GM21390 (cell line): ENCODE results near the gene KRT81.
"Not testable (repeated sequence)": the region's sequence is repeated elsewhere in the genome, so short reads cannot be mapped to it uniquely, and the experiment has no call there.

Source experiments
- ATAC-seq: cut with Tn5 transposase; IDR thresholded peaks from one replicate; pipeline ENCODE4 v1.9.1; 2021; ENCODE audit not compliant: unreplicated experiment

Gene KRT81

GRCh38 chr12:52300796-52301691, 9.7 kb upstream of the KRT81 start:
- no peak for ATAC-seq

- ATAC-seq = no peak
Measured at GRCh38 chr12:52298677-52299190, 7.4 kb upstream of the KRT81 start.

- no peak for ATAC-seq
Measured at GRCh38 chr12:52296572-52297215, 5.4 kb upstream of the KRT81 start.

DNA sequence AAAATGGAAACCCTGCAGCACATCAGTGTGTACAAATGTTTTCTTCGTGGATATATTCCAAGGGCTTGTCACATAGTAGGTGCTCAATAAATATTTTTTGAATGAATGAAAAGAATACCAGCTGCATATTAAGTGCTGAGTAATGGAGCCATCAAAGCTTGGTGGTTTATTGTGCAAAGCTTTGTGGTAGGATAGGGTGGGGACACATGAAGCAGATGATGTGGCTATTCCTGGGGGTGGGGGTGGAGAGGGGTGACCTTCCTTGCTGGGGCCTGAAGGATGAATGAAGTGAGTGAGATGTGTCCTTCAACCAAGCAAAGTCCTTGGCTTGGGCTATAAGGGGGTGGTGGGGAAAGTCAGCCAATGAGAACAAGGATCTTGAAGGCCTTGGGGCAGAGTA, 4.3 kb upstream of the KRT81 start:
- ATAC-seq = no peak

DNA sequence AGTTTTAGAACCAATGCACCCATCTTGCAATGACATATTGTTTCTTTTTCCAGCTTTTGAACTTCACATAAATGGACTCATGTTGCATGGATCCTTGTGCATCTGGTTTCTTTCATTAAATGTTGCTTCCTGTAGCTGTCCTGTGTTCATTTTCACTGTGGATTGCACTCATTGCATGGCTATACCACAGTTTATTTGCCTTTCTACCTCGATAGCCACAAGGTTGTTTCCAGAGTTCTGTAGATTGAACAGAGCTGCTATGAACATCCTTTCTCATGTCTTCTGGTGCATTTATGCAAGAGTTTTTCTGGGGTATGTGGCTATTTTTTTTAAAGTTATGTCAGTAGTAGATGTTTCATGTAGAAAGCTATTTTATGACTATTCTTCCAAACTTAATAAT, 3.5 kb upstream of the KRT81 start:
- no peak for ATAC-seq

DNA sequence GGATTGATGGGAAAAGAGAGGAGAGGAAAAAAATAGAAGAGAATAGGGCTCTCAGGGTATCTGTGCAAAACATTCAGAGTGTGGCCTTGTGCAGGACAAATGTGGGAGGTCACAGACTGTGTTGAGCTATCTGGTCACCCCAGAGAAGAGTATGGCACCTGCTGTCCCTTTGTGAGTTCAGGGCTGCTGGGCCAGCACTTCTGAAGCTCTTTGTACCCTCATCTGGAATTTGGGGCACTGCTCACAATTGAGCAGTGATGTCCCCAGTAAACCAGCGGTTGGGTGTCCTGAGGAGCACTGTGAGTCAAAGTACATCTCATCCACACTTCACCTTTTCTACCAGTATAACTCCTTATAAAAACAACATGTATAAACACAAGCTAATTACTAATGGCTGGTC, 2.6 kb upstream of the KRT81 start:
- ATAC-seq = no peak

DNA sequence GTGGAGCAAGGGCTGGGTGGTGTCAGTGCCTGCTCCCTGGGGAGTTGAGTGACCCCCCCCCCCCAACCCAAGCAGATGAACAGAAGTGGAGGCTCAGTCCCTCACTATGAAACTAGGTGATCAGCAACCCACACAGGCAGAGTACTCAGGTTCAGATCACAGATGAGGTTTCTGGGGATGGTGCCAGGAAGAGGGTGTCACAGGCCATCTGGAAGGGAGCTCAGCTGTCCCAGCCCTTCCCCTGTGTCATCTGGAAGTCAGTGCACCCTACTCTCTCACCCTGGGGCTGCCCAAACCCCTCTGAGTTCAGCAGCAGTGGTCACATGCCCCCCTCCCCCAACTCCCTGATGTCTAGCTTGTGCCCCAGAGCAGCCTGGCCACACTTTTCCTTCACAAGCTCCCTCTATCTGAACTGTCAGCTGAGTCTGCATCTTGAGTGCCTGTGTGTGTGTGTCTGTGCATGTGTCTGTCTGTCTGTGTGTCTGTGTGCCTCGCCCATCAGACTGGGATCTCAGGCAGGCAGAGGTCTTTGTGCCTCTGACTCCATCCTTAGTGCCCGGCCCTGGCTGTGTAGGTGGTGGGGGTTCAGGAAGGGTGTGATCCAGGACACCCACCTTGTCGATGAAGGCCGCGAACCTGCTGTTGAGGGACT, 725 bp downstream of the KRT81 start:
- ATAC-seq = not testable (repeated sequence)

DNA sequence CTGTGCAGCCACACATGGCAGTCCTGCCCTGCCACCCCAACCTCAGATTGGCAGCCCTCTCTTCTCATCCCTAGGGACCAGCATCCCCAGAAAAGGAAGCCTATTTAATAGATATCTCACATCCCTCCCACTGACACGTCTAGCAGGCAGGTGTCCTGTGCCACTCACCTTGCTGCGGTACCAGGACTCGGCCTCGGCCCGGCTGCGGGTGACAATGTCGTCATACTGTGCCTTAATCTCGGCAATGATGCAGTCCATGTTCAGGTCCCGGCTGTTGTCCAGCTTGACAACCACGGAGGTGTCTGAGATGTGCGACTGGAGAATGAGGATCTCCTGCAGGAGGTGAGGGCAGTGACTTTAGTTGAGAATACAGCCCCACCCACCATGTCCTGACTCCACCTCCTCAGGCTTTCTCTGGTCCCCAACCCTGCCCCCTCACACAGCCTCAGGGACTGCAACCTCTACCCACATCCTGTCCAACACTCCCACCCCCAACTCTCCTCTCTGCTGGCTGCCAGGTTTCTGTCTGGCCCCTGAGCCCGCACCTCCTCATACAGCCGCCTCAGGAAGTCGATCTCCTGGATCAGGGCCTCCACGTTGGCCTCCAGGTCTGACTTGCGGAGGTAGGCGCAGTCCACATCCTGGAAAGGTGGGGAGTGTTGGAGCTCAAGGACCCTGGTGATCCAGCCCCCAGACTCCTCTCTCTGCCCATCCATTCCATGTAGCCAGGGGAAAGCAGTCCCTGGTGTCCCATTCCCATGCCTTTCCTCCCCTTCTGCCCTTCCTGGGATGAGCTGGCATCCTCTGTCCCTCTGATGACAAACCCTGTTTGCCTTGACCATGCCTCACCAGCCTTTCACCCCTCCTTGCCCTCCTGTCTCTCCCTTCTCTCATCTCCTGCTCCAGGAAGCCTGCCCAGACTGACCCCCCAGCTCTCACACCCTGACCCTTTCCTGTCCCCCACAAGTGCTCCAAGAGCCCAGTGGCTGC, 3.2 kb downstream of the KRT81 start:
- ATAC-seq = peak; percentile 93

GRCh38 chr12:52286857-52287785, 4.2 kb downstream of the KRT81 start:
- ATAC-seq = not testable (repeated sequence)

DNA sequence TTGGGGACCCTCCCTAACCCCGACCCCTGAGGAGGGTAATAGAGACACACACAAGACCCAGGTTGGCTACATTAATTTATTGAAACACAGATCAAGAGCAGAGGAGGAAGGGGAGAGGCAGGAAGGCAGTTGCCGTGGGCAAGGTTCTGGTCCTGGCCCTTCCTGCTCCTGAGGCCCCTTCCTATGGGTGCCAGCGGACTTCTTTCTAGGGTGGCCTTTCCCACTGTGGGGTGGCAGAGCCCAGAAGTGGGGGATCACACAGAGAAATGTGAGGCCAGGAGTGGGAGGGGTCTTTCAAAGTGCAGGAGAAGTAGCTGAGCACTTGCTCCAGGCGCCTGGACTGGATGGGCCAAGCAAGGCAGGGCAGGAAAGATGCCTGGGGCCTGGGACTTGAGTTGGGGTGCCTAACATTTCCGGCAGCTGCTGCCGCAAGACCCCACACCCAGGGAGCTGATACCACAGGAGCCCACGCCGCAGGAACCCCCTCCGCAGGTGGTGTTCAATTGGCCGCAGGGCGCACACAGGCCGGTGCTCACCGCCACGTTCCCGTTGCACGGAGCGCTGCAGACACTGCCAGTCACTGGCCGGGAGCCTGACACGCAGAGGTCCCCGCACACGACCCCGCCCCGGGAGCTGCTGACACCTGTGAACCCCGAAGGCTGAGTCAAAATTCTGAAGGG, 5.3 kb downstream of the KRT81 start:
- no peak for ATAC-seq

- no peak for ATAC-seq
Measured at GRCh38 chr12:52285172-52285745, 6.1 kb downstream of the KRT81 start.

DNA sequence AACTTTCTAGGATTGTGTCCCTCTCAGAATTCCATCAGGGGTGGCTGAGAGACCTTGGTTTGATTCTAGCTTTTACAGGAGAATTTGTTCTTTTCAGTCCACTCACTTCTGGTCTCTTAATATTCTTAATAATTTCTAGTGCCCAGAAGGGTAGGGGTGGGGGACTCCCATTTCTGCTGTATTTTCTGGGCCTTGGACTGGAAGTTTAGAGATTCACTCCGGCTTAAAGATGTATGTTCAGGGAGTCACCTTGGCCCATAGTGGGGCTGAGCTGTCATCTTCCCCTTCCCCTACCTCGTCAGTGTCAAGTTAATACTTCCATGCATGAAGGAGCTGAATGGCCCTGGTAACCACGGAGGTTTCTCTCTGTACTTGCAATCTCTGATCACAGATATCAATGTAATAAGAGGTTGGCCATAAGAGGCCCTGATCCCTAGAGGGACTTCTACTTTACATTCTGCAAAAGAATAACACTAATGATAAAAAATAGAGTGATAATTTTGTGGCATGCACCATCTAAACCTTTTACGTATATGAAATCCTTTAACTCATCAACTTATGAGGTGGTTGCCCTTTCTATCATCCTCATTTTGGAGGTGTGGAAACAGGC, 6.7 kb downstream of the KRT81 start:
- ATAC-seq = no peak

- ATAC-seq = no peak
Measured at GRCh38 chr12:52280796-52281560, 10.4 kb downstream of the KRT81 start.

- no peak for ATAC-seq
Measured at GRCh38 chr12:52280319-52280795, 11.0 kb downstream of the KRT81 start.

- no peak for ATAC-seq
Measured at GRCh38 chr12:52279422-52280318, 11.7 kb downstream of the KRT81 start.
